K562 (cell line): ENCODE data around the gene FBXW7.

Experiments
- CEBPB ChIP-seq: fragments of 450-650 bp; IDR thresholded peaks from 2 replicates; pipeline ENCODE4 v1.6.1; 2016; ENCODE audit warnings: missing genetic modification characterization, missing compliant biosample characterization
- ELF4 ChIP-seq: fragments of 450-650 bp; formaldehyde crosslinking; IDR thresholded peaks from 2 replicates; pipeline ENCODE4 v1.4.0; 2022; ENCODE audit warnings: missing genetic modification characterization
- HNRNPUL1 ChIP-seq: fragments of 200-400 bp; formaldehyde crosslinking; IDR thresholded peaks from 2 replicates; pipeline ENCODE4 v1.6.1; 2017; ENCODE audit warnings: low read length
- TF ChIP-seq, protein P1 (sequence below), 3 experiments: IDR thresholded peaks in 2 of 3; conservative IDR thresholded peaks in 1 of 3; 2 replicates each; pipeline ENCODE4 v1.5.1; 2011 to 2012; ENCODE audit warnings: low read length in 3 of 3, mild to moderate bottlenecking in 3 of 3, control low read depth in 2 of 3, improper control_type of control experiment in 1 of 3, inconsistent platforms in 1 of 3, low read depth in 1 of 3, mixed read lengths in 1 of 3, moderate library complexity in 1 of 3; ENCODE audit not compliant: insufficient read depth in 2 of 3

DNA sequence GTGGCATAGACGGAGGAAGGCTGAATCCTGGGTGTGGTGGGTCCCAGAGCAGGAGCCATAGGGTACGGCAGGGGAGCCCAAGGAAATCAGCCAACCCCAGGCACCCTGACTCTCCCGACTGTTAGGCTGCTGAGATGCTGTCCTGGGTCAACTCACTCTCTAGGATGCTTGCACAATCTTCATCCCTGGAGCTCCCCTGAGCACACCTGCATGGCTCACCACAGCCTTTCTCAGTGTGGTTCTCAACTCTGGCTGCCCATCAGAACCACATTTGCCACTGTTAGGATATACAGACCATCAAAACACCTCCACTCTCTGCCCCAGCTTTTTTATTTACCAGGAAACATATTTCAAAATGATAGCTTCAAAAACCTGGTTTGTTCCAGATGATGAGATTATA lies 236.3 kb downstream of the FBXW7 start:
- TF ChIP-seq ELF4 (CRISPR knock-in tag) (no peak), HNRNPUL1 (no peak), CEBPB (tag) (no peak)
- TF ChIP-seq, protein P1, sequence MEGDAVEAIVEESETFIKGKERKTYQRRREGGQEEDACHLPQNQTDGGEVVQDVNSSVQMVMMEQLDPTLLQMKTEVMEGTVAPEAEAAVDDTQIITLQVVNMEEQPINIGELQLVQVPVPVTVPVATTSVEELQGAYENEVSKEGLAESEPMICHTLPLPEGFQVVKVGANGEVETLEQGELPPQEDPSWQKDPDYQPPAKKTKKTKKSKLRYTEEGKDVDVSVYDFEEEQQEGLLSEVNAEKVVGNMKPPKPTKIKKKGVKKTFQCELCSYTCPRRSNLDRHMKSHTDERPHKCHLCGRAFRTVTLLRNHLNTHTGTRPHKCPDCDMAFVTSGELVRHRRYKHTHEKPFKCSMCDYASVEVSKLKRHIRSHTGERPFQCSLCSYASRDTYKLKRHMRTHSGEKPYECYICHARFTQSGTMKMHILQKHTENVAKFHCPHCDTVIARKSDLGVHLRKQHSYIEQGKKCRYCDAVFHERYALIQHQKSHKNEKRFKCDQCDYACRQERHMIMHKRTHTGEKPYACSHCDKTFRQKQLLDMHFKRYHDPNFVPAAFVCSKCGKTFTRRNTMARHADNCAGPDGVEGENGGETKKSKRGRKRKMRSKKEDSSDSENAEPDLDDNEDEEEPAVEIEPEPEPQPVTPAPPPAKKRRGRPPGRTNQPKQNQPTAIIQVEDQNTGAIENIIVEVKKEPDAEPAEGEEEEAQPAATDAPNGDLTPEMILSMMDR (IDR thresholded peaks at IDR 0.05 in 2 of 3, conservative IDR thresholded peaks at IDR 0.05 in 1 of 3; ENCODE audit: insufficient read depth in 2 of 3, low read depth in 1 of 3, low read length in 3 of 3): no peak
